Measurements from ENCODE around the gene KCNH2.

GRCh38 chr7:150999497-151000230 is 21.5 kb upstream of the KCNH2 start:
- TF ChIP-seq NRF1 (IDR thresholded peaks at IDR 0.05; ENCODE audit: low read depth, low read length) = no peak
- TF ChIP-seq SIRT6 (IDR thresholded peaks at IDR 0.05; ENCODE audit: low read length) = no peak
- no peak for TF ChIP-seq SP4 (IDR thresholded peaks at IDR 0.05; ENCODE audit: low read length)
- no peak for TF ChIP-seq ZNF274 (IDR thresholded peaks at IDR 0.05; ENCODE audit: borderline replicate concordance, extremely low read depth, low read length)
- no peak for TF ChIP-seq CTCF (IDR thresholded peaks at IDR 0.05; ENCODE audit: control extremely low read depth in 1 of 3, insufficient read depth in 1 of 3, low read depth in 1 of 3, low read length in 3 of 3)
- TF ChIP-seq USF2 (IDR thresholded peaks at IDR 0.05; ENCODE audit: low read length) = no peak
- no peak for TF ChIP-seq EP300 (IDR thresholded peaks at IDR 0.05; ENCODE audit: borderline replicate concordance in 1 of 2, low read depth in 2 of 2, low read length in 2 of 2)
- TF ChIP-seq SIN3A (conservative IDR thresholded peaks at IDR 0.05 in 1 of 2, IDR thresholded peaks at IDR 0.05 in 1 of 2; ENCODE audit: low read depth in 1 of 2, low read length in 2 of 2) = no peak
- TF ChIP-seq CEBPB (IDR thresholded peaks at IDR 0.05; ENCODE audit: low read depth, low read length) = no peak
- no peak for TF ChIP-seq SP2 (IDR thresholded peaks at IDR 0.05; ENCODE audit: low read length)
- no peak for TF ChIP-seq EZH2 (IDR thresholded peaks at IDR 0.05; ENCODE audit: low read depth, low read length, severe bottlenecking)

Data from H1 (cell line).